SK-N-SH (cell line): ENCODE results near the gene SYNE1. TPM values are rescaled to one million over a fixed set of nuclear protein-coding genes. Genes with fewer than 3 reads are reported as not detected.
"Not testable (repeated sequence)": the region's sequence is repeated elsewhere in the genome, so short reads cannot be mapped to it uniquely, and the experiment has no call there.

ENCODE experiments used
- CTCF ChIA-PET: fragments of 300-600, 350-600 bp; formaldehyde crosslinking; extraction: SDS; loops from one replicate; lab custom pipeline; 2021; lab: Yijun Ruan, JAX
- POLR2A ChIA-PET: fragments of 350-600 bp; sonication (Branson Sonifier 250); formaldehyde crosslinking; extraction: SDS; loops from one replicate; lab custom pipeline; 2020; ENCODE audit warnings: antibody characterized with exemption, inconsistent platforms; lab: Yijun Ruan, JAX
- DNase-seq: peaks from one replicate; pipeline ENCODE4 v3.0.0; 2012
- H2AFZ ChIP-seq: fragments of 200-600 bp; sonication (generic); 2 replicates; pipeline ENCODE4 v1.8.1; 2016; ENCODE audit warnings: antibody characterized with exemption, mild to moderate bottlenecking, low read depth
- H3F3A ChIP-seq: fragments of 200-600 bp; sonication (generic); replicated peaks from 2 replicates; pipeline ENCODE3; 2016; ENCODE audit warnings: antibody characterized with exemption, mild to moderate bottlenecking; ENCODE audit not compliant: insufficient read depth
- H3K27ac ChIP-seq, 2 experiments: fragments of 200-500 bp in 1 of 2; fragments of 200-600 bp in 1 of 2; sonication (Bioruptor generic) in 1 of 2; sonication (generic), shearing (Covaris generic) in 1 of 2; 2 replicates each; pipeline versions ENCODE4 v1.5.1 to v1.6.1; 2014 to 2016; ENCODE audit warnings: low read depth in 2 of 2, inconsistent platforms in 1 of 2, low read length in 1 of 2, mild to moderate bottlenecking in 1 of 2, mixed read lengths in 1 of 2
- H3K27me3 ChIP-seq: fragments of 200-600 bp; sonication (generic), shearing (Covaris generic); 2 replicates; pipeline ENCODE4 v1.6.1; 2016; ENCODE audit warnings: mixed run types; ENCODE audit not compliant: insufficient read depth
- H3K36me3 ChIP-seq, 2 experiments: fragments of 200-500 bp in 1 of 2; fragments of 200-600 bp in 1 of 2; sonication (Bioruptor generic) in 1 of 2; sonication (generic) in 1 of 2; replicated peaks in 1 of 2; 2 replicates each; pipeline versions ENCODE3 to v1.5.1; 2014 to 2016; ENCODE audit warnings: low read length in 1 of 2, mild to moderate bottlenecking in 1 of 2; ENCODE audit not compliant: insufficient read depth in 2 of 2, control insufficient read depth in 1 of 2
- H3K4me1 ChIP-seq, 2 experiments: fragments of 200-500 bp in 1 of 2; fragments of 200-600 bp in 1 of 2; sonication (Bioruptor generic) in 1 of 2; sonication (generic), shearing (Covaris generic) in 1 of 2; 2 replicates each; pipeline versions ENCODE4 v1.5.1 to v1.6.1; 2014 to 2016; ENCODE audit warnings: low read depth in 1 of 2, low read length in 1 of 2, mixed run types in 1 of 2; ENCODE audit not compliant: insufficient read depth in 2 of 2, control insufficient read depth in 1 of 2
- H3K4me2 ChIP-seq: fragments of 200-600 bp; sonication (generic), shearing (Covaris generic); 2 replicates; pipeline ENCODE4 v1.6.1; 2017; ENCODE audit warnings: mixed run types
- H3K4me3 ChIP-seq, 2 experiments: fragments of 200-500 bp in 1 of 2; fragments of 200-600 bp in 1 of 2; sonication (Bioruptor generic) in 1 of 2; sonication (generic), shearing (Covaris generic) in 1 of 2; 2 replicates each; pipeline versions ENCODE4 v1.5.1 to v1.8.1; 2014 to 2016; ENCODE audit warnings: low read depth in 2 of 2, inconsistent platforms in 1 of 2, low read length in 1 of 2, mild to moderate bottlenecking in 1 of 2, mixed read lengths in 1 of 2, moderate library complexity in 1 of 2
- H3K79me2 ChIP-seq: fragments of 200-600 bp; sonication (generic); 2 replicates; pipeline ENCODE4 v1.8.1; 2017; ENCODE audit warnings: mild to moderate bottlenecking; ENCODE audit not compliant: insufficient read depth
- H3K9ac ChIP-seq: fragments of 200-600 bp; sonication (generic); 2 replicates; pipeline ENCODE4 v1.6.1; 2017; ENCODE audit warnings: mixed run types
- H3K9me2 ChIP-seq: fragments of 200-600 bp; sonication (generic); 2 replicates; pipeline ENCODE4 v1.6.1; 2017; ENCODE audit warnings: mixed run types
- H3K9me3 ChIP-seq: fragments of 200-600 bp; sonication (generic); 2 replicates; pipeline ENCODE4 v1.6.1; 2017; ENCODE audit warnings: mixed run types, mild to moderate bottlenecking, moderate library complexity
- H4K20me1 ChIP-seq: fragments of 200-600 bp; sonication (generic); 2 replicates; pipeline ENCODE4 v1.6.1; 2017; ENCODE audit warnings: mild to moderate bottlenecking, mixed run types; ENCODE audit not compliant: insufficient read depth
- EP300 ChIP-seq, 2 experiments: IDR thresholded peaks; 2 replicates each; pipeline versions ENCODE4 v1.4.0 to v1.6.1; 2012; ENCODE audit warnings: borderline replicate concordance in 1 of 2, low read depth in 1 of 2, low read length in 1 of 2
- EZH2phosphoT487 ChIP-seq: fragments of 200-600 bp; sonication (generic); IDR thresholded peaks from 2 replicates; pipeline ENCODE4 v1.6.1; 2017; ENCODE audit warnings: low read depth, mixed run types, mild to moderate bottlenecking, antibody characterized with exemption, moderate library complexity, borderline replicate concordance
- FOXM1 ChIP-seq: IDR thresholded peaks from 2 replicates; pipeline ENCODE4 v1.4.0; 2012; ENCODE audit warnings: low read depth, mild to moderate bottlenecking
- GABPA ChIP-seq: IDR thresholded peaks from 2 replicates; pipeline ENCODE4 v1.4.0; 2012; ENCODE audit warnings: low read depth, mild to moderate bottlenecking
- GATA2 ChIP-seq: sonication (generic); formaldehyde crosslinking; IDR thresholded peaks from 2 replicates; pipeline ENCODE4 v1.5.0; 2020; ENCODE audit warnings: mild to moderate bottlenecking, missing genetic modification reagents
- JUND ChIP-seq: IDR thresholded peaks from 2 replicates; pipeline ENCODE4 v1.4.0; 2012
- NFIC ChIP-seq: IDR thresholded peaks from 2 replicates; pipeline ENCODE4 v1.4.0; 2012; ENCODE audit warnings: borderline replicate concordance
- NRF1 ChIP-seq: IDR thresholded peaks from 2 replicates; pipeline ENCODE4 v1.6.1; 2012; ENCODE audit warnings: low read depth, mild to moderate bottlenecking, low read length
- RAD21 ChIP-seq: IDR thresholded peaks from 2 replicates; pipeline ENCODE4 v1.6.1; 2012; ENCODE audit warnings: mild to moderate bottlenecking, low read length
- RXRA ChIP-seq: IDR thresholded peaks from 2 replicates; pipeline ENCODE4 v1.4.0; 2012; ENCODE audit warnings: low read depth, mild to moderate bottlenecking, borderline replicate concordance
- SMC3 ChIP-seq: IDR thresholded peaks from 2 replicates; pipeline ENCODE4 v1.6.1; 2012; ENCODE audit warnings: low read depth, low read length, improper control_type of control experiment
- YY1 ChIP-seq: IDR thresholded peaks from 2 replicates; pipeline ENCODE4 v1.4.0; 2012; ENCODE audit warnings: low read depth, mild to moderate bottlenecking
- WGBS: methylation state at CpG from one replicate; pipeline ENCODE4 v1.1.6; 2017; ENCODE audit warnings: low lambda C conversion rate; 5-methylcytosine and 5-hydroxymethylcytosine counted together
- polyA plus RNA-seq, 3 experiments: library from polyadenylated mRNA; depleted of rRNA; stranded (reverse); fragments of >200 nt; gene quantifications; 2 replicates each; pipeline ENCODE4 v1.2.3, GENCODE V29; 2012
- TF ChIP-seq, protein P1 (sequence below): IDR thresholded peaks from 2 replicates; pipeline ENCODE4; 2012
- TF ChIP-seq, protein P2 (sequence below): IDR thresholded peaks from 2 replicates; pipeline ENCODE4 v1.4.0; 2012; ENCODE audit warnings: low read depth, borderline replicate concordance
- TF ChIP-seq, protein P3 (sequence below): IDR thresholded peaks from 2 replicates; pipeline ENCODE4 v1.4.0; 2012; ENCODE audit warnings: low read depth, borderline replicate concordance

SYNE1 gene
- polyA plus RNA-seq, 1 of the 3 experiments (the other 2 are of a cell fraction), result 31.1 TPM

DNA sequence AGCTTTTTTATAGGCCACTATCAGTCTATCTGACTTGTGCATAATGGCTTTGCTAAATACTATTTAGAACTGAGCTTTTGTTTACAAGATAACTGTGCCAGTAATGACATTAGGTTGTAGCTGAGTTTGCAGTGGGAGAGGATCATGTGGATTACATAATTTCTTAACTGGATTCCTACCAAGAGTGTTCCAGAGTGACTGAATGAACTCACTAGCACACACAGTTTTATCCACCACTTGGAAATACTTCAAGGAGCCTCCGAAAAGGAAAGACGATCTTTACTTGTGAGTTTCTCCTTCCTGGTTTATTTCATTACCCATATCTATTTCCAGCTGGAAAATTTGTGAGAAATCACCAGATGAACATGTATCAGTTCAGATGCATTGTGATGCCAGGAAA is 10.9 kb upstream of the SYNE1 start:
- ChIA-PET CTCF (interaction anchor here (0.8 to 5.8 kb wide), 5 partner anchors 9 to 300 kb away, joined by 3 to 30 read pairs (median 5); no protein-coding TSS in a partner anchor), POLR2A (no interaction called here)
- H3F3A ChIP-seq, result peaks cover under 1% of the 10 kb centered on the region
- H4K20me1 ChIP-seq, result no peaks in the 10 kb centered on the region
- no peaks in the 10 kb centered on the region for H3K9me2 ChIP-seq
- H3K27ac ChIP-seq, result no peak overlapping the region
- DNase-seq, result no peak
- no peak overlapping the region for H3K4me2 ChIP-seq
- H3K9ac ChIP-seq, result no peak overlapping the region
- TF ChIP-seq RXRA, result no peak
- TF ChIP-seq FOXM1, result no peak
- 80% methylated on average over 2 of the region's 2 CpGs for WGBS
- H3K79me2 ChIP-seq, result no peaks in the 10 kb centered on the region
- no peaks in the 10 kb centered on the region for H3K9me3 ChIP-seq
- H3K36me3 ChIP-seq, result no peaks in the 10 kb centered on the region
- H3K4me1 ChIP-seq, result no peaks in the 10 kb centered on the region; a peak in 2 of 4 replicates
- no peak overlapping the region for H2AFZ ChIP-seq
- H3K4me3 ChIP-seq, result no peak overlapping the region
- H3K27me3 ChIP-seq, result no peaks in the 10 kb centered on the region

DNA sequence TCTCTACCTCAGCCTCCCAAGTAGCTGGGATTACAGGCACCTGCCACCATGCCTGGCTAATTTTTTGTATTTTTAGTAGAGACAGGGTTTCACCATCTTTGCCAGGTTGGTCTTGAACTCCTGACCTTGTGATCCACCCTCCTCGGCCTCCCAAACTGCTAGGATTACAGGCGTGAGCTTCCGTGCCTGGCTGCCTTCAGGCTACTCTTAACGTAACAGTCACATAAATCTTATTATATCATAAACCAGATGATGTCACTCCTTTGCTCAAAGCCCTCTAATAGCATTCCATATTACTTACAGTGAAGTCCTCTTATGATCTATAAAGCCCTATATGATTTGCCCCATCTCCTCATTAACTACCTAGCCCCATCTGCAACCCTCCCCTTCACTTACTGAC is 9.6 kb upstream of the SYNE1 start:
- POLR2A ChIA-PET, result not testable (repeated sequence)

DNA sequence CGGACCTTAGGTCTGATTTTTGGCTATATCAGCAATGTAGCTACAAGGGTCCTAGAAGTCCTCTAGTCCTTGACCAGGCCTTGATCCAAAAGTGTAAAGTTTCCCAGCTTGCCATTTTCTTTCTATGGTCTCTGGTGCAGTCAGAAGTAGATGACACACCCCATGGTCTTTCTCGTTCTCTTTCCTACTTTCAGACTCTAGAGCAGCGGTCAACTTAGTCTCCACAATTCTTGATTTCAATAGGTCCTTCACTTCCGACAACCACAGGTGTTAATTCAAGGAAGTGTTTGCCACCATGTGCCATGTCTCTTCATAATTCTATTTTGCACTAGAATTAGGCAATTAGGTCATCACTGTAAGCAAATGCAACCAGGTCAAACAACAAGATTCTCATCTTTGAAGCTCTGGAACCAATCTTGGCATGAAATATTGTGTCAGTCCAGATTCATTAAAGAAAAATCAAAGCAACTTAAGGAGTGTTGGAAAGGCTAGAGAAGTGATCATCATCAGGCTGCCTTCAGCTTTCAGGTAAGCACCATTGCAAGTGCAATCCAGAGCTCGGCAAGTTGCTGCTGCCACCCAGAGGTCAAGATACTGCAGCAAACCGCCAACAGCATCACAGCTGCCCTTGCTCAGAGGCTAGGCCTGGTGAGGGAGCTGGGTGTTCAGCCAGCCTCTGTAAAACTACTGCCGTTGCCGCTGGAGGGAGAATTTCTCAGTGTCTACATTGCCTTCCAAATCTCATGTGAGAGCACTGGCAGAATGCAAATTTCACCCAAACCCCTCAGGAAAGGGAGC is 5.6 kb upstream of the SYNE1 start:
- no peaks in the 10 kb centered on the region; a peak in 1 of 4 replicates for H3K4me1 ChIP-seq
- H3F3A ChIP-seq, result peaks cover 8% of the 10 kb centered on the region
- POLR2A ChIA-PET, result interaction anchor here (1.0 kb wide), 1 partner anchor 86 kb away, joined by 3 read pairs; no protein-coding TSS in a partner anchor
- DNase-seq, result peak; percentile 61
- H3K9ac ChIP-seq, result no peak overlapping the region
- H3K9me3 ChIP-seq, result no peaks in the 10 kb centered on the region
- CTCF ChIA-PET, result interaction anchor here (0.6 to 6.8 kb wide), 24 partner anchors 12 to 346 kb away, joined by 3 to 63 read pairs (median 4); no protein-coding TSS in a partner anchor
- H3K79me2 ChIP-seq, result peaks cover 5% of the 10 kb centered on the region; the same call in 1 of the 2 replicates
- 45% methylated on average over 6 of the region's 8 CpGs for WGBS
- H3K4me3 ChIP-seq, result no peak overlapping the region
- no peak overlapping the region for H3K4me2 ChIP-seq
- no peaks in the 10 kb centered on the region for H3K27me3 ChIP-seq
- no peak overlapping the region for H3K27ac ChIP-seq
- peak overlapping the region; percentile 37; the same call in 1 of the 2 replicates for H2AFZ ChIP-seq
- H4K20me1 ChIP-seq, result no peaks in the 10 kb centered on the region
- no peaks in the 10 kb centered on the region for H3K9me2 ChIP-seq
- H3K36me3 ChIP-seq, result no peaks in the 10 kb centered on the region
- no peak for TF ChIP-seq EP300 (IDR thresholded peaks at IDR 0.05; ENCODE audit: borderline replicate concordance in 1 of 2, low read depth in 1 of 2, low read length in 1 of 2)
- TF ChIP-seq, protein P1, sequence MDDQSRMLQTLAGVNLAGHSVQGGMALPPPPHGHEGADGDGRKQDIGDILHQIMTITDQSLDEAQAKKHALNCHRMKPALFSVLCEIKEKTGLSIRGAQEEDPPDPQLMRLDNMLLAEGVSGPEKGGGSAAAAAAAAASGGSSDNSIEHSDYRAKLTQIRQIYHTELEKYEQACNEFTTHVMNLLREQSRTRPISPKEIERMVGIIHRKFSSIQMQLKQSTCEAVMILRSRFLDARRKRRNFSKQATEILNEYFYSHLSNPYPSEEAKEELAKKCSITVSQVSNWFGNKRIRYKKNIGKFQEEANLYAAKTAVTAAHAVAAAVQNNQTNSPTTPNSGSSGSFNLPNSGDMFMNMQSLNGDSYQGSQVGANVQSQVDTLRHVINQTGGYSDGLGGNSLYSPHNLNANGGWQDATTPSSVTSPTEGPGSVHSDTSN, result no peak
- no peak for TF ChIP-seq YY1
- TF ChIP-seq GATA2 (CRISPR knock-in tag), result no peak
- TF ChIP-seq, protein P2, sequence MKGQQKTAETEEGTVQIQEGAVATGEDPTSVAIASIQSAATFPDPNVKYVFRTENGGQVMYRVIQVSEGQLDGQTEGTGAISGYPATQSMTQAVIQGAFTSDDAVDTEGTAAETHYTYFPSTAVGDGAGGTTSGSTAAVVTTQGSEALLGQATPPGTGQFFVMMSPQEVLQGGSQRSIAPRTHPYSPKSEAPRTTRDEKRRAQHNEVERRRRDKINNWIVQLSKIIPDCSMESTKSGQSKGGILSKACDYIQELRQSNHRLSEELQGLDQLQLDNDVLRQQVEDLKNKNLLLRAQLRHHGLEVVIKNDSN, result no peak
- no peak for TF ChIP-seq NFIC
- TF ChIP-seq JUND, result no peak
- TF ChIP-seq GABPA, result no peak
- no peak for TF ChIP-seq EZH2phosphoT487
- TF ChIP-seq, protein P3, sequence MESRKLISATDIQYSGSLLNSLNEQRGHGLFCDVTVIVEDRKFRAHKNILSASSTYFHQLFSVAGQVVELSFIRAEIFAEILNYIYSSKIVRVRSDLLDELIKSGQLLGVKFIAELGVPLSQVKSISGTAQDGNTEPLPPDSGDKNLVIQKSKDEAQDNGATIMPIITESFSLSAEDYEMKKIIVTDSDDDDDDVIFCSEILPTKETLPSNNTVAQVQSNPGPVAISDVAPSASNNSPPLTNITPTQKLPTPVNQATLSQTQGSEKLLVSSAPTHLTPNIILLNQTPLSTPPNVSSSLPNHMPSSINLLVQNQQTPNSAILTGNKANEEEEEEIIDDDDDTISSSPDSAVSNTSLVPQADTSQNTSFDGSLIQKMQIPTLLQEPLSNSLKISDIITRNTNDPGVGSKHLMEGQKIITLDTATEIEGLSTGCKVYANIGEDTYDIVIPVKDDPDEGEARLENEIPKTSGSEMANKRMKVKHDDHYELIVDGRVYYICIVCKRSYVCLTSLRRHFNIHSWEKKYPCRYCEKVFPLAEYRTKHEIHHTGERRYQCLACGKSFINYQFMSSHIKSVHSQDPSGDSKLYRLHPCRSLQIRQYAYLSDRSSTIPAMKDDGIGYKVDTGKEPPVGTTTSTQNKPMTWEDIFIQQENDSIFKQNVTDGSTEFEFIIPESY, result no peak
- peak; percentile 89 for TF ChIP-seq SMC3
- no peak for TF ChIP-seq FOXM1
- no peak for TF ChIP-seq NRF1
- peak; percentile 89 for TF ChIP-seq RAD21

More for the DNA sequence above, 9.6 kb upstream of the SYNE1 start:
- H3K27ac ChIP-seq, H3F3A ChIP-seq, H4K20me1 ChIP-seq, H3K9me2 ChIP-seq, H3K79me2 ChIP-seq, H3K9me3 ChIP-seq, H3K4me2 ChIP-seq, H2AFZ ChIP-seq, H3K27me3 ChIP-seq, H3K4me3 ChIP-seq, H3K4me1 ChIP-seq, H3K36me3 ChIP-seq, H3K9ac ChIP-seq, DNase-seq: not testable (repeated sequence)
- CTCF ChIA-PET, result interaction anchor here (2.0 to 5.8 kb wide), 2 partner anchors 95 to 161 kb away, joined by 8 to 30 read pairs; no protein-coding TSS in a partner anchor
- 38% methylated on average over 4 of the region's 4 CpGs for WGBS
